Activated T-cell treated with anti-CD3 and anti-CD28 coated beads for 48 hours (primary cell): ENCODE data around the gene UBR3.
"Not testable (repeated sequence)": the region's sequence is repeated elsewhere in the genome, so short reads cannot be mapped to it uniquely, and the experiment has no call there.

ENCODE experiments used
- DNase-seq: peaks from one replicate; pipeline ENCODE4 v3.0.0-alpha.2; 2020; ENCODE audit warnings: low read depth

Gene UBR3, protein sequence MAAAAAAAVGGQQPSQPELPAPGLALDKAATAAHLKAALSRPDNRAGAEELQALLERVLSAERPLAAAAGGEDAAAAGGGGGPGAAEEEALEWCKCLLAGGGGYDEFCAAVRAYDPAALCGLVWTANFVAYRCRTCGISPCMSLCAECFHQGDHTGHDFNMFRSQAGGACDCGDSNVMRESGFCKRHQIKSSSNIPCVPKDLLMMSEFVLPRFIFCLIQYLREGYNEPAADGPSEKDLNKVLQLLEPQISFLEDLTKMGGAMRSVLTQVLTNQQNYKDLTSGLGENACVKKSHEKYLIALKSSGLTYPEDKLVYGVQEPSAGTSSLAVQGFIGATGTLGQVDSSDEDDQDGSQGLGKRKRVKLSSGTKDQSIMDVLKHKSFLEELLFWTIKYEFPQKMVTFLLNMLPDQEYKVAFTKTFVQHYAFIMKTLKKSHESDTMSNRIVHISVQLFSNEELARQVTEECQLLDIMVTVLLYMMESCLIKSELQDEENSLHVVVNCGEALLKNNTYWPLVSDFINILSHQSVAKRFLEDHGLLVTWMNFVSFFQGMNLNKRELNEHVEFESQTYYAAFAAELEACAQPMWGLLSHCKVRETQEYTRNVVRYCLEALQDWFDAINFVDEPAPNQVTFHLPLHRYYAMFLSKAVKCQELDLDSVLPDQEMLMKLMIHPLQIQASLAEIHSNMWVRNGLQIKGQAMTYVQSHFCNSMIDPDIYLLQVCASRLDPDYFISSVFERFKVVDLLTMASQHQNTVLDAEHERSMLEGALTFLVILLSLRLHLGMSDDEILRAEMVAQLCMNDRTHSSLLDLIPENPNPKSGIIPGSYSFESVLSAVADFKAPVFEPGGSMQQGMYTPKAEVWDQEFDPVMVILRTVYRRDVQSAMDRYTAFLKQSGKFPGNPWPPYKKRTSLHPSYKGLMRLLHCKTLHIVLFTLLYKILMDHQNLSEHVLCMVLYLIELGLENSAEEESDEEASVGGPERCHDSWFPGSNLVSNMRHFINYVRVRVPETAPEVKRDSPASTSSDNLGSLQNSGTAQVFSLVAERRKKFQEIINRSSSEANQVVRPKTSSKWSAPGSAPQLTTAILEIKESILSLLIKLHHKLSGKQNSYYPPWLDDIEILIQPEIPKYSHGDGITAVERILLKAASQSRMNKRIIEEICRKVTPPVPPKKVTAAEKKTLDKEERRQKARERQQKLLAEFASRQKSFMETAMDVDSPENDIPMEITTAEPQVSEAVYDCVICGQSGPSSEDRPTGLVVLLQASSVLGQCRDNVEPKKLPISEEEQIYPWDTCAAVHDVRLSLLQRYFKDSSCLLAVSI (N-terminal part only)

DNA sequence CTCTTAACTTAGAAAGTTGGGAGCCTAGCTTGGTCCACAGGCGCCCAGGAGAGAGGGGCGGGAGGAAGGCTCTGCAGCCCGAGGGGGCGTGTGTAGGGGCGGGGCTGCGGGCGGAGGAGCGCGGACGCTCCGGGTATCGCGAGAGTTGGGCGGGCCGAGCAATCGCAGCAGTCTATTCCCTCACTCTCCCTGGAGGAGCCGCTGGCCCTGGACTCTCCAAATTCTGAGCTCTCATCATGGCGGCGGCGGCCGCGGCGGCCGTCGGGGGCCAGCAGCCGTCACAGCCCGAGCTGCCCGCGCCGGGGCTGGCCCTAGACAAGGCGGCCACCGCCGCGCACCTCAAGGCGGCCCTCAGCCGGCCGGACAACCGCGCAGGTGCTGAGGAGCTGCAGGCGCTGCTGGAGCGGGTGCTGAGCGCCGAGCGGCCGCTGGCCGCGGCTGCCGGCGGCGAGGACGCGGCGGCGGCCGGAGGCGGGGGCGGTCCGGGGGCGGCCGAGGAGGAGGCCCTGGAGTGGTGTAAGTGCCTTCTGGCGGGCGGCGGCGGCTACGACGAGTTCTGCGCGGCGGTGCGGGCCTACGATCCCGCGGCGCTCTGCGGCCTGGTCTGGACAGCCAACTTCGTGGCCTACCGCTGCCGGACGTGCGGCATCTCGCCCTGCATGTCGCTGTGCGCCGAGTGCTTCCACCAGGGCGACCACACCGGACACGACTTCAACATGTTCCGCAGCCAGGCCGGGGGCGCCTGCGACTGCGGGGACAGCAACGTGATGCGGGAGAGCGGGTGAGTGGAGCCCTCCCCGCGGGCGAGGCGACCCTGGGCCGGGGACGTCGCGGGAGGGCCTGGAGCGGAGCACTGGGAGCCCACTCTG lies at the start of gene UBR3:
Gene UBR3, plus strand, starts transcription at position 183 of the 869 bp plus-strand sequence. Its CDS starts 54 bp downstream, at position 237.
- DNase-seq, result peak; percentile 91

- no peak for DNase-seq
Measured at GRCh38 chr2:169778446-169778845, 48.8 kb upstream of the UBR3 start.

DNA sequence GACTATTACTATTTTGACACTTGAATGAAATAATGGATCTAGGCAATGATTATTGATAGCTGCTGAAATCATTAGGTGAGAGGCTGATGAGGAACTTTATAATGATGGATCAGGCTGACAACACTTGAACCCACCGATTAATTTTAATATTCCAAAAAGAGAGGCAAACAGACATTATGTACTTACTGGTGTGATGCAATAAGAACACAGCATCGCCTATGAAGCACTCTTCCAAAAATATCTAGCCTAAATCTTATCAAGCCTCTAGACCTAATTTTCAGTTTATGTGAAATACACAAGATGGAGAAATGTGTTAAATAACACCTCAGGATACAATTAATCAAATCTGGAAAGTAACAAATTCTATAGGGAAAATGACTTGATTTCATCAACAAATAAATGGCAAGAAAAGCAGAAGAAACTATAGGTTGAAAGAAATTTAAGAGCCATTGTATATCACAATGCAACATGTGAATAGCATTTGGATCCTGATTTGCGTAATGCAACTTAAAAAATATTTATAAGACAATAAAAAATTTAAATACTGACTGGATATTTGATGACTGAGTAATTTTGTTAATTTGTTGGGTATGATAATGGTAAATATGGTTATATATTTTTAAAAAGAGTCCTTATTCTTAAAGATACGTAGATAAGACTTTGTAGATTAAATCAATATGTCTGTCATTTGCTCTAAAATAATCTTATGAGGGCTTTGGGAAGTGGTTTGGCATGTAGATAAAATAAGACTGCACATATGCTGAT lies 45.8 kb upstream of the UBR3 start:
- DNase-seq, result no peak

GRCh38 chr2:169782513-169782912 lies 44.7 kb upstream of the UBR3 start:
- DNase-seq, result no peak

DNA sequence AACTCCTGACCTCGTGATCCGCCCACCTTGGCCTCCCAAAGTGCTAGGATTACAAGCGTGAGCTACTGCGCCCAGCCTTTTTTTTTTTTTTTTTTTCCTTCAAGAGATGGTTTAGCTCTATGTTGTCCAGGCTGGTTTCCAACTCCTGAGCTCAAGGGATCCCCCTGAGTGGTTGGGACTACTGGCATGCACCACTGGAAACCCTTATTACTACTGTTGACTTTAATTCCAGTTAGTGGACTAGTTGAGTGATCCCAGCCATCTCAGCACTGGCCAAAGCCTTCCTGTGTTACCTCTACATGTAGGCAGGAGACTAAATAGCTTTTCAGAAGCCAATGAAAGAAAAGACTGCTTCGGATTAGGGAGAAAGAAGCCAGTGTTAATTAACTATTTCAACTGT lies 36.7 kb upstream of the UBR3 start:
- no peak for DNase-seq

GRCh38 chr2:169795181-169795580 lies 32.1 kb upstream of the UBR3 start:
- no peak for DNase-seq

DNA sequence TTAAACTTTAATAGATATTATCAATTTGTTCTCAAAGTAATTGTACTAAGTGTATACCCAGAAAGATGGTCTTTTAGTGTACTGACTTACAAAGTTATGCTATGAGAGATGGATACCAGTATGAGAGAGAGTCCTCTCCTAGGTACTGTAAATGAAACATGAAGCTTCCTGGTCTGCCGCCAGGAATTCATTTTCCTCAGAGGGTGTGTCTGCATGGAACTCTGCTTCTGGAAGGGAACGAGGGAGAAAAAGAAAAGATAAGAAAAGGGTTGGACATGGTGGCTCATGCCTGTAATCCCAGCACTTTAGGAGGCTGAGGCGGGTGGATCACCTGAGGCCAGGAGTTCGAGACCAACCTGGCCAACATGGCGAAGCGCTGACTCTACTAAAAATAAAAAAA lies 30.8 kb upstream of the UBR3 start:
- no peak for DNase-seq

DNA sequence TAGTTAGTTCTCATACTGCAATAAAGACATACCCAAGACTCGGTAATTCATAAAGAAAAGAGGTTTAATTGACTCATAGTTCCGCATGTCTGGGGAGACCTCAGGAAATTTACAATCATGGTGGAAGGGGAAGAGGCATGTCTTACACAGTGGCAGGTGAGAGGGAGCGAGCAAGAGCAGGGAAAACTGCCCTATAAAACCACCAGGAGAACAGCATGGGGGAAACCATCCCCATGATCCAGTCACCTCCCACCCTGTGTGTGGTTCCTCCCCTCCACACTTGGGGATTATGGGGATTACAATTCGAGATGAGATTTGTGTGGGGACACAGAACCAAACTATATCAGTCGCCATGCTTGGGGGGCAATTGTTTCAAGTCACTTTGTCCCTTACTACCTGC lies 29.7 kb upstream of the UBR3 start:
- DNase-seq, result no peak

GRCh38 chr2:169798397-169798717 lies 28.9 kb upstream of the UBR3 start:
- DNase-seq, result no peak

- peak; percentile 95 for DNase-seq
Measured at GRCh38 chr2:169798718-169799592, 28.3 kb upstream of the UBR3 start, which contains the start of gene SSB. SSB (plus strand) TSS chr2:169798871; CDS start chr2:169800961, 2,090 bp downstream.

DNA sequence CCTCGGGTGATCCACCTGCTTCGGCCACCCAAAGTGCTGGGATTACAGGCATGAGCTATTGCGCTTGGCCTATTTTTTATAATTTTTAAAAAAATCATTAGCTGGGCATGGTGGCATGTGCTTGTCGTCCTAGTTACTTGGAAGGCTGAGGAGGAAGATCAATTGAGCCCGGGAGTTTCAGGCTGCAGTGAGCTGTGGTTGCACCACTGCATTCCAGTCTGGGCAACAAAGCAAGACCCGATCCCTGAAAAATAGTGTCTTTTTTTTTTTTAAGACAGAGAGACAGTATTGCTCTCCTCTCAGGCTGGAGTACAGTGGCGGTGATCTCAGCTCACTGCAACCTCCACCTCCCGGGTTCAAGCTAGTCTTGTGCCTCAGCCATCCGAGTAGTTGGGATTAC lies 23.8 kb upstream of the UBR3 start:
- no peak for DNase-seq

- no peak for DNase-seq
Measured at GRCh38 chr2:169806586-169806985, 20.7 kb upstream of the UBR3 start.

- DNase-seq, result no peak
Measured at GRCh38 chr2:169808221-169808620, 19.0 kb upstream of the UBR3 start.

- no peak for DNase-seq
Measured at GRCh38 chr2:169815849-169816248, 11.4 kb upstream of the UBR3 start.

- DNase-seq, result not testable (repeated sequence)
Measured at GRCh38 chr2:169816961-169817360, 10.3 kb upstream of the UBR3 start.

DNA sequence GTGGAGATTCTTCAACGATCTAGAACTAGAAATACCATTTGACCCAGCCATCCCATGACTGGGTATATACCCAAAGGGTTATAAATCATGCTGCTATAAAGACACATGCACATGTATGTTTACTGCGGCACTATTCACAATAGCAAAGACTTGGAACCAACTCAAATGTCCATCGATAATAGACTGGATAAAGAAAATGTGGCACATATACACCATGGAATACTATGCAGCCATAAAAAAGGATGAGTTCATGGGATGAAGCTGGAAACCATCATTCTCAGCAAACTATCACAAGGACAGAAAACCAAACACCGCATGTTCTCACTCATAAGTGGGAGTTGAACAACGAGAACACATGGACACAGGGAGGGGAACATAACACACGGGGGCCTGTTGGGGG lies 9.9 kb upstream of the UBR3 start:
- DNase-seq, result not testable (repeated sequence)

GRCh38 chr2:169818241-169818640 lies 9.0 kb upstream of the UBR3 start:
- no peak for DNase-seq

- DNase-seq, result no peak
Measured at GRCh38 chr2:169819106-169819505, 8.1 kb upstream of the UBR3 start.

GRCh38 chr2:169820101-169820500 lies 7.2 kb upstream of the UBR3 start:
- DNase-seq, result not testable (repeated sequence)
